ENCODE measurements around the gene PKLR. TPM values are rescaled to one million over a fixed set of nuclear protein-coding genes. Genes with fewer than 3 reads are reported as not detected.

PKLR gene
- polyA plus RNA-seq, 1 of the 3 experiments (the other 2 are of a cell fraction), result not detected

DNA sequence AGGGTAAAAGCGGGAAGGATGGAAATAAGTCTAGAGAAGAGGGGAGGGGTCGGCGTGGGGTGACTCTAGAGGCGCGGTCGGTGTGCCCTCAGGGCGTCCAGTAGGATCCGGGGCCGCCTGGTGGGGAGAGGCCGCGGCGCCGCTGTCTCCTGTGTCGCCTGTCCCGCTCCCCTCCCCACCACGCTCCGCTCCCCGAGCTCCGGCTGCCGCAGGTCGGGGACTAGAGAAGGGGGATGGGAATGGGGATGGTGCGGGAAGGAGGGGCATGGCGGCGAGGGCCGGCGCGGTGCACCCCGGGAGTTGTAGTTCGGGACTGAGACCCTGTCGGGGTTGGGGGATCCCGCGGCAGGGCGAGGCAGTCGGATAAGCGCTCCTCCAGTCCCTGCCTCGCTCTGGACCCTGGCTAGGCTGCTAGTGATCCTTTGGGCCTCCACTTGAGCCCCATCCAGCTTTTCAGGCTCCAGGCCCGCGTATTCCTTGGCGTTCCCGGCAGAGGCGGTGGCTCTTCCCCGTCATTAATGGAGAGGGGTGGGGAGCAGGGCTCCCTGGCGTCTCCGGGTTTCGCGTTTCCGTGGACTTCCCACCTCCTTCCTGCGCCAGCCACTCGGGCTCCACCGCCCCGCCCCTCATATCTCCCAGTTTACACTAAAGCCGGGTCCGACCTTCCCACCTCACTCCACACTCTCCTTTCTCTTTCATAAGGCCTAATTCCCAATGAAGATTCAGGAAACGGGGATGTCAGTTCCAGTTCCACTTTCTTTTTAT, 45.8 kb downstream of the PKLR start, which contains the start of gene ENTREP3 (continued):
- TF ChIP-seq, protein P1, sequence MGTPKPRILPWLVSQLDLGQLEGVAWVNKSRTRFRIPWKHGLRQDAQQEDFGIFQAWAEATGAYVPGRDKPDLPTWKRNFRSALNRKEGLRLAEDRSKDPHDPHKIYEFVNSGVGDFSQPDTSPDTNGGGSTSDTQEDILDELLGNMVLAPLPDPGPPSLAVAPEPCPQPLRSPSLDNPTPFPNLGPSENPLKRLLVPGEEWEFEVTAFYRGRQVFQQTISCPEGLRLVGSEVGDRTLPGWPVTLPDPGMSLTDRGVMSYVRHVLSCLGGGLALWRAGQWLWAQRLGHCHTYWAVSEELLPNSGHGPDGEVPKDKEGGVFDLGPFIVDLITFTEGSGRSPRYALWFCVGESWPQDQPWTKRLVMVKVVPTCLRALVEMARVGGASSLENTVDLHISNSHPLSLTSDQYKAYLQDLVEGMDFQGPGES (IDR thresholded peaks at IDR 0.05; ENCODE audit: low read depth, low read length), result no peak
- no peak for TF ChIP-seq TEAD4 (IDR thresholded peaks at IDR 0.05; ENCODE audit: borderline replicate concordance, insufficient read depth)
- TF ChIP-seq, protein P2, sequence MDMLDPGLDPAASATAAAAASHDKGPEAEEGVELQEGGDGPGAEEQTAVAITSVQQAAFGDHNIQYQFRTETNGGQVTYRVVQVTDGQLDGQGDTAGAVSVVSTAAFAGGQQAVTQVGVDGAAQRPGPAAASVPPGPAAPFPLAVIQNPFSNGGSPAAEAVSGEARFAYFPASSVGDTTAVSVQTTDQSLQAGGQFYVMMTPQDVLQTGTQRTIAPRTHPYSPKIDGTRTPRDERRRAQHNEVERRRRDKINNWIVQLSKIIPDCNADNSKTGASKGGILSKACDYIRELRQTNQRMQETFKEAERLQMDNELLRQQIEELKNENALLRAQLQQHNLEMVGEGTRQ (IDR thresholded peaks at IDR 0.05; ENCODE audit: borderline replicate concordance, low read depth, low read length), result no peak

DNA sequence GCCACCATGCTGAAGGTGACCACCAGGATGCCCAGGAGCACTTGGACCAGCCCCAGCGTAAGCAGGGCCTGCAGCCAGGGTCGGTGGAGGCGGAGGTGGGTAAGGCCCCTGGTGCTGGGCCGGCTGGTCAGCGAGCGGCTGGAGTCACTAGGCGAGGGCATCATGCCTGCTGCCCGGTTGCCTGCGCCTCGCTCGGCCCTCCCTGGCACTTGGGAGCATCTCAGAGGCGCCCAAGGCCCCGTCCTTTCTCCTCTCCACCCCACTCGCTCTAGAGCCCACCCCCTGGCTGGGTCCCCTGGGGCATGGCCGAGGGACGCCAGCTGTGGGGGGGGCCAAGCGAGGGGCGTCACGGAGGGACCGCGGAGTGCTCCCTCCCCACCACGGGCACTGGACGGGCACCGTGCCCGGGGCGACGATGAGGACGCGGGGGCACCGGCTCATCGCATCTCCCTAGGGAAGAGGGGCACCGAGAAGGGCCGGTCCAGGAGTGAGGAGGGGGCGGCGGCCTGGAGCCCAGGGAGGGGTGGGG, 46.5 kb downstream of the PKLR start:
- ChIA-PET POLR2A (interaction anchor here (0.6 to 2.4 kb wide), 4 partner anchors 9 to 18 kb away, joined by 3 to 7 read pairs (median 4); partner anchors contain the start of gene CLK2), CTCF (interaction anchor here (0.7 to 13.3 kb wide), 8 partner anchors 10 to 812 kb away, joined by 3 to 184 read pairs (median 4); partner anchors contain the start of genes CLK2, KRTCAP2, RUSC1 and TRIM46)
- Histone ChIP-seq H3K36me3 (replicated peaks in 1 of 2; ENCODE audit: control insufficient read depth in 1 of 2, insufficient read depth in 2 of 2, low read length in 1 of 2) (peaks cover 15 to 29% of the 10 kb centered on the region in 2 experiments), H3K4me3 (ENCODE audit: low read depth in 2 of 2, low read length in 1 of 2) (peak overlapping the region; percentile 79 to 82), H3K9me2 (no peaks in the 10 kb centered on the region), H3K4me1 (ENCODE audit: control insufficient read depth in 1 of 2, insufficient read depth in 2 of 2, low read depth in 1 of 2, low read length in 1 of 2) (peaks cover 0 to 20% of the 10 kb centered on the region in 2 experiments; a peak in 1 of 4 replicates), H3K9me3 (no peaks in the 10 kb centered on the region), H4K20me1 (ENCODE audit: insufficient read depth) (no peaks in the 10 kb centered on the region), H2AFZ (ENCODE audit: low read depth) (peak overlapping the region; percentile 77), H3F3A (replicated peaks; ENCODE audit: insufficient read depth) (peaks cover 43% of the 10 kb centered on the region), H3K4me2 (peak overlapping the region; percentile 100), H3K27ac (ENCODE audit: low read depth in 2 of 2, low read length in 1 of 2) (peak overlapping the region; percentile 76 to 93; a peak in 3 of 4 replicates), H3K27me3 (ENCODE audit: insufficient read depth) (no peaks in the 10 kb centered on the region), H3K9ac (peak overlapping the region; percentile 77), H3K79me2 (ENCODE audit: insufficient read depth) (peaks cover 23% of the 10 kb centered on the region)
- peak; percentile 75 for DNase-seq
- 8% methylated on average over 17 of the region's 35 CpGs for WGBS (ENCODE audit: low lambda C conversion rate)
- no peak for TF ChIP-seq NFIC (IDR thresholded peaks at IDR 0.05; ENCODE audit: borderline replicate concordance)
- TF ChIP-seq RCOR1 (IDR thresholded peaks at IDR 0.05; ENCODE audit: low read length), result no peak
- no peak for TF ChIP-seq SIN3A (IDR thresholded peaks at IDR 0.05; ENCODE audit: borderline replicate concordance, low read depth, low read length)
- TF ChIP-seq JUND (IDR thresholded peaks at IDR 0.05), result no peak
- TF ChIP-seq FOXM1 (IDR thresholded peaks at IDR 0.05; ENCODE audit: low read depth), result no peak
- TF ChIP-seq, protein P3, sequence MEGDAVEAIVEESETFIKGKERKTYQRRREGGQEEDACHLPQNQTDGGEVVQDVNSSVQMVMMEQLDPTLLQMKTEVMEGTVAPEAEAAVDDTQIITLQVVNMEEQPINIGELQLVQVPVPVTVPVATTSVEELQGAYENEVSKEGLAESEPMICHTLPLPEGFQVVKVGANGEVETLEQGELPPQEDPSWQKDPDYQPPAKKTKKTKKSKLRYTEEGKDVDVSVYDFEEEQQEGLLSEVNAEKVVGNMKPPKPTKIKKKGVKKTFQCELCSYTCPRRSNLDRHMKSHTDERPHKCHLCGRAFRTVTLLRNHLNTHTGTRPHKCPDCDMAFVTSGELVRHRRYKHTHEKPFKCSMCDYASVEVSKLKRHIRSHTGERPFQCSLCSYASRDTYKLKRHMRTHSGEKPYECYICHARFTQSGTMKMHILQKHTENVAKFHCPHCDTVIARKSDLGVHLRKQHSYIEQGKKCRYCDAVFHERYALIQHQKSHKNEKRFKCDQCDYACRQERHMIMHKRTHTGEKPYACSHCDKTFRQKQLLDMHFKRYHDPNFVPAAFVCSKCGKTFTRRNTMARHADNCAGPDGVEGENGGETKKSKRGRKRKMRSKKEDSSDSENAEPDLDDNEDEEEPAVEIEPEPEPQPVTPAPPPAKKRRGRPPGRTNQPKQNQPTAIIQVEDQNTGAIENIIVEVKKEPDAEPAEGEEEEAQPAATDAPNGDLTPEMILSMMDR (IDR thresholded peaks at IDR 0.05), result no peak
- TF ChIP-seq, protein P4, sequence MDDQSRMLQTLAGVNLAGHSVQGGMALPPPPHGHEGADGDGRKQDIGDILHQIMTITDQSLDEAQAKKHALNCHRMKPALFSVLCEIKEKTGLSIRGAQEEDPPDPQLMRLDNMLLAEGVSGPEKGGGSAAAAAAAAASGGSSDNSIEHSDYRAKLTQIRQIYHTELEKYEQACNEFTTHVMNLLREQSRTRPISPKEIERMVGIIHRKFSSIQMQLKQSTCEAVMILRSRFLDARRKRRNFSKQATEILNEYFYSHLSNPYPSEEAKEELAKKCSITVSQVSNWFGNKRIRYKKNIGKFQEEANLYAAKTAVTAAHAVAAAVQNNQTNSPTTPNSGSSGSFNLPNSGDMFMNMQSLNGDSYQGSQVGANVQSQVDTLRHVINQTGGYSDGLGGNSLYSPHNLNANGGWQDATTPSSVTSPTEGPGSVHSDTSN (IDR thresholded peaks at IDR 0.05), result no peak
- no peak for TF ChIP-seq NRF1 (IDR thresholded peaks at IDR 0.05; ENCODE audit: low read depth, low read length)
- TF ChIP-seq, protein P5, sequence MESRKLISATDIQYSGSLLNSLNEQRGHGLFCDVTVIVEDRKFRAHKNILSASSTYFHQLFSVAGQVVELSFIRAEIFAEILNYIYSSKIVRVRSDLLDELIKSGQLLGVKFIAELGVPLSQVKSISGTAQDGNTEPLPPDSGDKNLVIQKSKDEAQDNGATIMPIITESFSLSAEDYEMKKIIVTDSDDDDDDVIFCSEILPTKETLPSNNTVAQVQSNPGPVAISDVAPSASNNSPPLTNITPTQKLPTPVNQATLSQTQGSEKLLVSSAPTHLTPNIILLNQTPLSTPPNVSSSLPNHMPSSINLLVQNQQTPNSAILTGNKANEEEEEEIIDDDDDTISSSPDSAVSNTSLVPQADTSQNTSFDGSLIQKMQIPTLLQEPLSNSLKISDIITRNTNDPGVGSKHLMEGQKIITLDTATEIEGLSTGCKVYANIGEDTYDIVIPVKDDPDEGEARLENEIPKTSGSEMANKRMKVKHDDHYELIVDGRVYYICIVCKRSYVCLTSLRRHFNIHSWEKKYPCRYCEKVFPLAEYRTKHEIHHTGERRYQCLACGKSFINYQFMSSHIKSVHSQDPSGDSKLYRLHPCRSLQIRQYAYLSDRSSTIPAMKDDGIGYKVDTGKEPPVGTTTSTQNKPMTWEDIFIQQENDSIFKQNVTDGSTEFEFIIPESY (IDR thresholded peaks at IDR 0.05; ENCODE audit: borderline replicate concordance, low read depth), result no peak
- TF ChIP-seq, protein P6, sequence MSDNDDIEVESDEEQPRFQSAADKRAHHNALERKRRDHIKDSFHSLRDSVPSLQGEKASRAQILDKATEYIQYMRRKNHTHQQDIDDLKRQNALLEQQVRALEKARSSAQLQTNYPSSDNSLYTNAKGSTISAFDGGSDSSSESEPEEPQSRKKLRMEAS (IDR thresholded peaks at IDR 0.05; ENCODE audit: low read depth), result 0 out of 2 replicates have a peak, but pooled peaks have one; percentile 8
- TF ChIP-seq YY1 (IDR thresholded peaks at IDR 0.05; ENCODE audit: low read depth), result no peak
- no peak for TF ChIP-seq TEAD4 (IDR thresholded peaks at IDR 0.05; ENCODE audit: borderline replicate concordance, insufficient read depth)
- TF ChIP-seq MXI1 (IDR thresholded peaks at IDR 0.05; ENCODE audit: low read depth, low read length), result peak; percentile 4; the same call in 1 of the 2 replicates
- no peak for TF ChIP-seq EZH2phosphoT487 (IDR thresholded peaks at IDR 0.05; ENCODE audit: borderline replicate concordance, low read depth)
- TF ChIP-seq MEF2A (IDR thresholded peaks at IDR 0.05; ENCODE audit: borderline replicate concordance, low read depth), result no peak
- TF ChIP-seq RAD21 (IDR thresholded peaks at IDR 0.05; ENCODE audit: low read length), result no peak
